Jurkat, Clone E6-1 (cell line): ENCODE measurements around the gene TREM2.
A peak's percentile ranks its signal among the peaks of the same experiment; 100 is the strongest.
"Not testable (repeated sequence)": the region's sequence is repeated elsewhere in the genome, so short reads cannot be mapped to it uniquely, and the experiment has no call there.

ENCODE experiments used
- DNase-seq: peaks from one replicate; pipeline ENCODE4 v3.0.0-alpha.2; 2011; ENCODE audit warnings: low read depth, low spot score
- H3K4me3 ChIP-seq: 2 replicates; pipeline ENCODE4 v1.5.1; 2011; ENCODE audit warnings: mild to moderate bottlenecking, low read length, control low read depth, moderate library complexity

The TREM2 gene

GRCh38 chr6:41160933-41161332 lies 2.0 kb downstream of the TREM2 start:
- H3K4me3 ChIP-seq, result no peak overlapping the region
- DNase-seq, result no peak

DNA sequence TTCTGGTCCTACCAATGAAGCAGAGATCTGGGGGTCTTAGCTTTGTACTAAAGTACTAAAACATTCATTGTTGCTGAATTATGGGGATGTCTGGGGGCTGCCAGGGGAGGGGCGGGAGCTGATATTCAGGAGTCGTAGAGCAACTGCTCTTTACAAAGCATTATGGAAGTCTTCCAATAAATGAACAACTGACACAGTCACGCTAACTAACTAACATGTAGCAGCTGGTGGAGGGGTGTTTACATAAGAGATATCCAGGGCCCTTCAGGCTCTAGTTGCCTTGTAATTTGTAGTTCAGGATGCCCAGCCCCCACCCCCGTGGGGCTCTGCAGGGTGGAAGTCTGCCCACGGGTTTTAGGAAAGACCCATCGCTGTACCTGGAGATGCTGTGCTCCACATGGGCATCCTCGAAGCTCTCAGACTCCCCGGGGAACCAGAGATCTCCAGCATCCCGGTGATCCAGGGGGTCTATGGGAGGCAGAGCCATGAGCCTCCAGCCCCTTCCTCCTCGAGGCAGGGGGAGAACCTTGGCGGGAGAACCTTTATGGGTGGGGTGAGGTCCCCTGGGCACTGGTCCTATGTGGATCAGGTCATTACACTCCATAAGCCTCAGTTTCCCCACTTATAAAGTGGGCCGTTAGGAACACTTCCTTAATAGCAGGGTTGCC lies 3.4 kb downstream of the TREM2 start:
- no peak overlapping the region for H3K4me3 ChIP-seq
- DNase-seq, result no peak

GRCh38 chr6:41157323-41157722 lies 5.6 kb downstream of the TREM2 start:
- H3K4me3 ChIP-seq, result no peak overlapping the region
- no peak for DNase-seq

DNA sequence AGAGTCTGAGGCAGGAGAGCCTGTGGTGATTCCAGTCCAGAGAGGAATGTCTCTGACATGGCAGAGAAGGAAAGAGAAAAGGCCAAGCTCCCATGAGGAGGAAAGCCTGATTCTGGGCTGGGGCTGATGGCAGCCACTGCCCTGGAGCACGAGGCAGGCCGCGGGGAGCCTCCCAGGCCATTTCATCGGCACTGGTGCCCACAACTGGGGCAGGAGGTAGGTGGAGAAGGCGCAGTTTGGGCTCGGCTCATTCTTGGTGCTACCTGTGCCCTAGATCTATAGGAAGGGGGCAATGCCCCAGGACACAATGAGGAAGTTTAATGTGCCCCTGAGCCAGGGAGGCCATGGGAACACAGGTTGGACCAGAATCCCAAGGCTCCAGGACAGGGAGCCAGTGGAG lies 6.1 kb downstream of the TREM2 start:
- H3K4me3 ChIP-seq, result no peak overlapping the region
- DNase-seq, result no peak

DNA sequence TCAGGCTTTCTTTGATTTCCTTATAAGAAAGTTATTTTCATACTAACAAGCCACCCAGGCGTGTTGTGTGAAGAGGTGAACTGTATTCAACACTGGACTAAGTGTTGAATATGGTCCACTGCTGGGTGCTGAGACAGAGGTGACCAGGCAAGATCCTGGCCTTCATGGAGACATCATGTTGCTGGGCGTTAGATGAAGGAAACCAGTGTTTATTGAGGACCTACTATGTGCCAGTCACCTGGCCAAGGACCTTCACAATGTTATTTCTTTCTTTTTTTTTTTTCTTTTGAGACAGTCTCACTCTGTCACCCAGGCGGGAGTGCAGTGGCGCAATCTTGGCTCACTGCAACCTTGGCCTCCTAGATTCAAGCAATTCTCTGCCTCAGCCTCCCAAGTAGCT lies 6.9 kb downstream of the TREM2 start:
- DNase-seq, result no peak
- H3K4me3 ChIP-seq, result no peak overlapping the region

DNA sequence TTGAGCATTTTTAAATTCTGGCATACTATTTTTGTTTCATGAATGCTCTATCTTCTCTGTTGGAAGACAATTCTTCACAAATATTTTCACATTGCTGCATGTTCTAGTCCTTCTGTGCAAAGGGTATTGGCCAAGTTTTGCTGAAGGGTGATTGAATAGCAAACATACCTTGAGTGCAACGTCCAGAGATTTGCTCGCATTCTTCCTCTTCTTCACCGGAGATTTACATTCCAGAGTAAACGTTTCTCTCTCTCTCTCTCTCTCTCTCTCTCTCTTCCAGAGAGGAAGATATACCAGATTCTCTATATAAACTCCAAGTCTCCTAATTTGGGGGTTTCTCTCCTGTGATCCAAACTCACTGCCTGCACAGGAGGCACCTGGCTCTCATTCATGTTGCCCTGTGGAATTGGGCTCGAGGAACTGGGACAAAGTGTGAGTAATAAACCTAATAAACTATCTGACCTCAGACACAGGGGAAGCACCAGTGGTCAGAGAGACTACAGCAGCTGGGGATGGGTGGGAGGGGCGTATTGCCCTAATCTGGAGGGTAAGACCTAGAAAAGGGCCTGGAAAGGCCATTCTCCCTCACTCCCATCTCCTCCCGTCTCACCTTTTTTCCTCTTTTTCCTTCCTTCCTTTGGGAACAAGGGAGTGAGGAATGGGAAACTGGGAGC lies 7.6 kb downstream of the TREM2 start:
- no peak overlapping the region for H3K4me3 ChIP-seq
- DNase-seq, result no peak

- H3K4me3 ChIP-seq, result no peak within 1 kb of the TSS
Observed at GRCh38 chr6:41153992-41154625, 8.8 kb downstream of the TREM2 start, which contains the start of gene TREML1. Gene TREML1 (minus strand): TSS chr6:41154347. CDS start chr6:41154288, 59 bp downstream.

GRCh38 chr6:41153451-41153850 lies 9.5 kb downstream of the TREM2 start:
- DNase-seq, result no peak

More at GRCh38 chr6:41153992-41154625, 8.8 kb downstream of the TREM2 start, which contains the start of gene TREML1:
- DNase-seq, result peak; percentile 52

DNA sequence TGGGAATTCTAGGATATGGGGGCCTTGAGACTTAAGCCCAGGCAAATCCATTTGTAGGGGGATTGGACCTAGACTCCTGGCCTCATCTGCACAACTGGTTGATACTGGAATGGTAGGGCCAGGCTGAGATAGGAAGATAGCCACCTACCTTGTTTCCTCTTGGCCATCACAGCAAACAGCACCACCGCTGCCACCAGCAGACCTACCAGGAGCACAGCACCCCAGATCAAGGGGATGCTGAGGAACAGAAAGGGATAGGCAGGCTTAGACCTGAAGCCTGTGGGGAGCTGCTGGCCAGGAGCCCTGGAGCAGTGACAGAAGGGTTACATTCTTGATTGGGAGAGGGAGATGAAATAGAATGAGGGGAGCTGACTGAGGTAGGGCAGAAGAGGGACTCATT lies 12.2 kb downstream of the TREM2 start:
- DNase-seq, result no peak
- no peak overlapping the region for H3K4me3 ChIP-seq

More at GRCh38 chr6:41153451-41153850, 9.5 kb downstream of the TREM2 start:
- H3K4me3 ChIP-seq, result no peak overlapping the region

GRCh38 chr6:41147917-41148316 lies 15.0 kb downstream of the TREM2 start:
- no peak for DNase-seq
- H3K4me3 ChIP-seq, result no peak overlapping the region

GRCh38 chr6:41136911-41137310 lies 26.0 kb downstream of the TREM2 start:
- H3K4me3 ChIP-seq, result no peak overlapping the region
- DNase-seq, result no peak

DNA sequence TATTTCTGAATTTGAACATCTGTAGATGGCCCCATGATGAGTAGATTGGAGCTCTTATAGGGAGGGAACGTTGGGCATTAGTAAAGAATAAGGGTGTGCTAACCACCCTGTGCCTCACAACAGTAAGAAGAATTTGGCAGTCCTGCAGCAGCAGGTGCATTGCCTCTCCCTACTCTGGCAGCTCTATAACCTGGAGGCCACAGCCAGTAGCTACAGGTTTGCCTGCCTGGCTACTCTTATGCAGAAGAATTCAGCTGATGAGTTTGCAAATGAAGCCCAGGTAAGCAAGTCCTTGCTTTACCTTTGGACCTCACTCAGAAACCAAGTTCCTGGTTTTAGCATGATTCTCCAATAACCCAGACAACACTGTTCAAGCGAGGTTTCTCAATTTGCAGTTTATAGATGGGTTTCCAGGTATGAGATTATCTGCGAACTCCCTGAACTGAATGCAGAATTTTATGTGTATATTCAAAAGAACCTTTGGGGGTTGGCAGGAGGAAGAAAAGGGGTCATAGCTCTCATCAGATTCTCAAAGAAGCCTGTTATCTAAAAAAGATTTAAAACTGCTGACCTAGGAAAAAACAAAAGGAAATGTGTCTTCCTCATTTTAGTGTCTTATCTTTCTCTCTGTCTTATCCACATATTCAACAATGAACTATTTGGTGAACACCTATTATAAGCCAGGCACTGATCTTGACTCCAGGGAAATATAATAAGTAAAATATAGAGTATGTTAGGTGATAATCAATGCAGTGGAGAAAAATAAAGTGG lies 27.7 kb downstream of the TREM2 start:
- no peak overlapping the region for H3K4me3 ChIP-seq
- no peak for DNase-seq

- no peak overlapping the region for H3K4me3 ChIP-seq
- DNase-seq, result no peak
Observed at GRCh38 chr6:41132254-41132653, 30.7 kb downstream of the TREM2 start.

GRCh38 chr6:41125282-41125681 lies 37.6 kb downstream of the TREM2 start:
- no peak overlapping the region for H3K4me3 ChIP-seq
- no peak for DNase-seq

GRCh38 chr6:41122918-41123317 lies 40.0 kb downstream of the TREM2 start:
- no peak for DNase-seq
- no peak overlapping the region for H3K4me3 ChIP-seq

- H3K4me3 ChIP-seq, result no peak overlapping the region
- no peak for DNase-seq
Observed at GRCh38 chr6:41122373-41122772, 40.5 kb downstream of the TREM2 start.

DNA sequence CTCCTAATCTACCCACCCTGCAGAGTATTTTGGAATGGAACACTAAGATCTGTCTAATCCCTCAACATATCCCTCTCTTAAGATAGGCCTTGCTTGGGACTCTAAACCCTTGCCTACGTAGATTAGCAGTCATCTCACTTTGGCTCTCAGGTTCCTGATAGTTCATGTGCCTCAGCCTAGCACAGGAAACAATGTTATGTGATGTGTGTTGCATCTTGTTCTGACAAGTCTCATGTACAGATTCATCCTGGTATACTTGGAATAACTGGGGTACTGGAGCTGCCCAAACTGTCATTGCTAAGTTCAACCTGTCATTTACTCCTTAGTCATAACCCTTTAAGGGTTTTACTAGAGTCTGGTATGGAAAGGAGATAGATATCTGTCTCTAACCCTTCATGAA lies 42.9 kb downstream of the TREM2 start:
- H3K4me3 ChIP-seq, result no peak overlapping the region
- no peak for DNase-seq

DNA sequence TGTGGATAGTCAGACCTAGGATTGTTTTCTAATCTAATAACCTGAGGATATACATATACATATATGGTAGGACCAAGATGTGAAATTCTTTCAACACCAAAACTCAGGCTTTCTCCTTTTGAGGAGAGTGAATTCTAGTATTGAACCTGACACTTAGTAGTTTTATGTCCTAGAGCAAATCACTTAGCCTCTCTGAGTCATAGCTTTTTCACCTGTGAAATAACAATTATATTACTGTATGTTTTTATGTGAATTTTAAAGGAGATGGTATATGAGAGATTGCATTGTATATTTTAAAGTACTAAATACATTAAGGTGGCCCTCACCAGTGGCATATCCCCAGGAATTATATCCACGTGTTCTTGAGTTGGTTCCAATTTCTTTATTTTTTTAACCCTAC lies 43.4 kb downstream of the TREM2 start:
- DNase-seq, result no peak
- no peak overlapping the region for H3K4me3 ChIP-seq

DNA sequence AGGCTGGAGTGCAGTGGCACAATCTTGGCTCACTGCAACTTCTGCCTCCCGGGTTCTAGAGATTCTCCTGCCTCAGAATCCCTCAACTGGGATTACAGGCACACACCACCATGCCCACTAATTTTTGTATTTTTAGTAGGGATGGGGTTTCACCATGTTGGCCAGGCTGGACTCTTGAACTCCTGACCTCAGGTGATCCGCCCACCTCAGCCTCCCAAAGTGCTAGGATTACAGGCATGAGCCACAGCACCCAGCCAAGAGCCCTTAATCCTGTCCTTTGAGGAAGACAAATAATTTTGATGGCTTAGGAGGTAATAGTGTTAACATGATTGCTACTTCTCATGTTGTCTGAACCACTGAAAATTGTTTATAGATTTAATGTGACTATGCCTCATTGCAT lies 47.9 kb downstream of the TREM2 start:
- not testable (repeated sequence) for DNase-seq

GRCh38 chr6:41111017-41111416 lies 51.9 kb downstream of the TREM2 start:
- H3K4me3 ChIP-seq, result no peak overlapping the region
- DNase-seq, result no peak

More for the DNA sequence above, 47.9 kb downstream of the TREM2 start:
- H3K4me3 ChIP-seq, result not testable (repeated sequence)
